Memory B cell (primary cell): ENCODE data around the gene UNC119.
A peak's percentile ranks its signal among the peaks of the same experiment; 100 is the strongest.

Source experiments
- ATAC-seq: fragments of 150-1000 bp; cut with Tn5 transposase; 2 replicates; pipeline ENCODE4 v1.10.0; 2021; ENCODE audit warnings: low read depth, mild to moderate bottlenecking, moderate library complexity
- DNase-seq, 2 donors: peaks; one replicate each; pipeline ENCODE4 v3.0.0; 2022; ENCODE audit warnings: low spot score in 2 of 2
- H3K27ac Mint-ChIP-seq: one replicate; pipeline ENCODE4 v1.8.0; 2022; ENCODE audit warnings: mild to moderate bottlenecking, moderate library complexity, mixed read lengths
- H3K27me3 Mint-ChIP-seq: one replicate; pipeline ENCODE4 v1.8.0; 2022; ENCODE audit warnings: mixed read lengths
- H3K36me3 Mint-ChIP-seq: one replicate; pipeline ENCODE4 v1.8.0; 2022; ENCODE audit warnings: mild to moderate bottlenecking, mixed read lengths
- H3K4me1 Mint-ChIP-seq: one replicate; pipeline ENCODE4 v1.8.0; 2022; ENCODE audit warnings: mixed read lengths
- H3K4me3 Mint-ChIP-seq: one replicate; pipeline ENCODE4 v1.8.0; 2022; ENCODE audit warnings: mild to moderate bottlenecking, moderate library complexity, mixed read lengths
- H3K9me3 Mint-ChIP-seq: one replicate; pipeline ENCODE4 v1.8.0; 2022; ENCODE audit warnings: mixed read lengths

The UNC119 gene

GRCh38 chr17:28511858-28512461, 40.5 kb downstream of the UNC119 start:
- DNase-seq (no peak), ATAC-seq (no peak)
- H3K9me3 Mint-ChIP-seq, result no peaks in the 10 kb centered on the region
- no peaks in the 10 kb centered on the region for H3K4me1 Mint-ChIP-seq
- H3K27me3 Mint-ChIP-seq, result peaks cover 19% of the 10 kb centered on the region
- no peak overlapping the region for H3K27ac Mint-ChIP-seq
- no peaks in the 10 kb centered on the region for H3K36me3 Mint-ChIP-seq
- H3K4me3 Mint-ChIP-seq, result no peak overlapping the region

DNA sequence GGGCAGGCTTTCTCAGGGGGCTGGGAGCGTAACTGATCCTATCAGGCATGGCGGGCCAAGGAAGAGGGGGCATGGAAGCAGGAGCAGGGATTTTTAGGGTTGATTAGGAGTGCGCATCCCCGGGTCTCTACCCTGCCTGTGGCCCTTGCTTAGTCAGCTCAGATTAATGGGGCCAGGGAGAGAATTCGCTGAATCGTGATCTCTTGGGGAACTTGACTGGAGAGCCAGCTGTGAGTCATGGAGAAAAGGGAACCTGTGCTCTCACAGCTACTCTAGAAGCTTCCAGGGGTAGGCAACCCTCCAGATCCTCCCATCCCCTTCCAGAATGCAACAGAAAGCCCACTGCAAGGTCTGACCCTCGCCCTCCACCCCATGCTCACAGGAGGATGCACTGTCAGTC, 42.6 kb downstream of the UNC119 start:
- no peak for ATAC-seq
- no peak for DNase-seq
- Mint-ChIP-seq H3K36me3 (no peaks in the 10 kb centered on the region), H3K27ac (no peak overlapping the region), H3K4me1 (no peaks in the 10 kb centered on the region), H3K27me3 (peaks cover 28% of the 10 kb centered on the region), H3K4me3 (no peak overlapping the region), H3K9me3 (no peaks in the 10 kb centered on the region)

DNA sequence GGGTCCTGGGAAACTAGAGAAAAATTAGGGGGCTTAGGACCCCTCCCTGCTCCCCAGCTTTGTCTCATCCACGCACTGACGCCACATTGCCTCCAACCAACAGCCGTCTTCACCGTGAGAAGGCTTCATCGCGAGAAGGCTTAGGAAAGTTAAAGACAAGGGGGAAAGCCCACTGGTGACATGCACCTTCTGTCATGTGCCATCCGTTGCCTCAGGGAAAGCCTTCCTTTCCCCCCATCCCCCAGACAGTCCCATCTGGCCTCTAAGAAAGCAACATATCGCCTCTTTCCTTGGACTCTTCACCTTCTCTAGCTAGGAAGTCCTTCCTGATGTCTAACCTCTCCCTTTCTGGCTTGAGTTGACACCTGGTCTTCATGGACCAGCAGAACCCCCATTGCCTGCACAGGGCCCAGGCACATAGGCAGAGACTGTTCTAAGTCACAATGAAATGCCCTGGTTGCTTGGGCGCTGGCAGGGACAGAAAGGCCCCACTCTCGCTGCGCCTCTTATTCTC, 44.2 kb downstream of the UNC119 start:
- Mint-ChIP-seq H3K27ac (no peak overlapping the region), H3K4me3 (no peak overlapping the region), H3K4me1 (no peaks in the 10 kb centered on the region), H3K9me3 (no peaks in the 10 kb centered on the region), H3K27me3 (peaks cover 28% of the 10 kb centered on the region), H3K36me3 (no peaks in the 10 kb centered on the region)
- ATAC-seq (no peak), DNase-seq (no peak)

DNA sequence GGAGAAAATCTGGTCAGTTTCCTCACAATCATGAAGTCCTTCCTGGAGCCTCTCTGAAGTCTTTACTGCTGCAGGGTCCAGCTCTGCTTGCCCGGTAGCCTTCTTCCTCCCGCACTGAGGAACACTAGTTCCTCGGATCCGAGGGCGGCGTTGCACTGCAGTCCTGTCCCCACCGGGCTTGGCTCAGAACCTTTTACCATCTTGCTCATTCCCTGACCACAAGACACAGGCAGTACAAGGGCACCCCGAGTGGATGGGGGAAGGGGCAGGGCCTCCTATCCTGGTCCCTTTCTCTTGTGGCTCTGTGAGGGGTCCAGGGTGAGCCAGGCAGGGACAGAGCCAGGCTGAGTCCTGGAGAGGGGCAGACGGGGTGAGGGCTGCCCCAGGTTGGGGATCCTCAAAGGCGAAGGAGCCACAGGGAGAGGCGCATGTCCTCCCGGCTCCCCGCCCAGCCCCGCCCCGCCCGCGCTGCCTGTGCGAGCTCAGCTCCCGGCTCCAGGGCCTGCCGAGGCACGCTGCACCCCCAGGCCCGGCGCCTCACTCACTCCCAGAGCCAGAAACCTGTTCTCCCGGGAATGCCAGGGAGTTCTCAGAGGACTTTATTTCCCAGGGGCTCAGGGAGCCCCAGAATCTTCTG, 44.7 kb downstream of the UNC119 start:
- Mint-ChIP-seq H3K36me3 (no peaks in the 10 kb centered on the region), H3K27ac (no peak overlapping the region), H3K9me3 (no peaks in the 10 kb centered on the region), H3K27me3 (peaks cover 28% of the 10 kb centered on the region), H3K4me1 (no peaks in the 10 kb centered on the region), H3K4me3 (no peak overlapping the region)
- DNase-seq, result no peak
- no peak for ATAC-seq

DNA sequence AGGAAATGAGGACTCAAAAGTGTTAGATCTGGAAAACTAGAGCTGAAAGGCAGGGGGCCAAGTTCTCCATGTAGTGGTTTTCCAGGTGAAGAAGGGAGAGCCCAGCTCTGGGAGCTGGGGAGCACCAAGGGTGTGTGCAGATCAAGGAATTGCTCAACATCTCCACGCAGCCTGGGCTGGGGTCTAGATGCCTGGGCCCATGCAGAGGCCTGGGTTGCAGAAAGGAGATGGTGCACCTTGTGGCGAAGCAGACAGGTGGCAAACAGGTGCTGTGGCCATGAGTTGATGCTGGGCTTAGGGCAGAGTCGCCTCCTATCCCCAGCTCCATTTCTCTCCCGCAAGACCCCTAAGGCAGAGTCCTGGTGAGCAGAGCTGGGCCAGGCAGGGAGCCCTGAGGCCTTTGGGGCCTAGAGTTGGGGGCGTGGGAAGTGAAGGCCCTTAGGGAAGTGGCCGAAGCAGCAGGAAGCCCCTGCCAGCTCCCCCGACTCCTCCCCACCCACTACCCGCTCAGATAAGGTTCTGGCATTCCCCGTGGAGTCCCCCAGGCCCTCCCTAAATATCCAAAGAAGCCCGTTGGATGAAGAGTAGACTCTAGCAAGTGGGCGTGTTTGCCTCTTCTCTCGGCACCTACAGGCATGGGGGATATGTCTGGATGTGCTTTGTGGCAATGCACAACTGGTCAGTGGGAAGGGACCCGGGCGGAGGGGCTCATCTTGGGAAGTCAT, 45.5 kb downstream of the UNC119 start:
- H3K9me3 Mint-ChIP-seq, result no peaks in the 10 kb centered on the region
- ATAC-seq (no peak), DNase-seq (no peak)
- no peak overlapping the region for H3K27ac Mint-ChIP-seq
- no peaks in the 10 kb centered on the region for H3K36me3 Mint-ChIP-seq
- H3K4me3 Mint-ChIP-seq, result no peak overlapping the region
- H3K27me3 Mint-ChIP-seq, result peaks cover 26% of the 10 kb centered on the region
- H3K4me1 Mint-ChIP-seq, result no peaks in the 10 kb centered on the region

- H3K9me3 Mint-ChIP-seq, result no peaks in the 10 kb centered on the region
- no peak within 1 kb of the TSS for H3K27ac Mint-ChIP-seq
- no peaks in the 10 kb centered on the region for H3K36me3 Mint-ChIP-seq
- ATAC-seq (no peak), DNase-seq (no peak)
- peaks cover 26% of the 10 kb centered on the region for H3K27me3 Mint-ChIP-seq
- H3K4me1 Mint-ChIP-seq, result peaks cover 4% of the 10 kb centered on the region
- no peak within 1 kb of the TSS for H3K4me3 Mint-ChIP-seq
These were observed 46.3 kb downstream of the UNC119 start, which contains the start of gene FOXN1 for GRCh38 chr17:28505986-28506665. Gene FOXN1, plus strand, starts transcription at chr17:28506348. Its CDS starts 17,622 bp downstream, at chr17:28523970.

- Mint-ChIP-seq H3K4me1 (peaks cover 13% of the 10 kb centered on the region), H3K27me3 (peaks cover 11% of the 10 kb centered on the region), H3K27ac (no peak overlapping the region), H3K36me3 (no peaks in the 10 kb centered on the region), H3K9me3 (no peaks in the 10 kb centered on the region), H3K4me3 (no peak overlapping the region)
- DNase-seq, result no peak
- no peak for ATAC-seq
These were observed 49.0 kb downstream of the UNC119 start for GRCh38 chr17:28503420-28503819.

- DNase-seq, result no peak
- H3K9me3 Mint-ChIP-seq, result no peaks in the 10 kb centered on the region
- ATAC-seq, result no peak
- peaks cover 9% of the 10 kb centered on the region for H3K27me3 Mint-ChIP-seq
- H3K36me3 Mint-ChIP-seq, result no peaks in the 10 kb centered on the region
- H3K4me3 Mint-ChIP-seq, result no peak overlapping the region
- H3K27ac Mint-ChIP-seq, result peak overlapping the region; percentile 73
- H3K4me1 Mint-ChIP-seq, result peaks cover 13% of the 10 kb centered on the region
These were observed 50.8 kb downstream of the UNC119 start for GRCh38 chr17:28501421-28502284.

DNA sequence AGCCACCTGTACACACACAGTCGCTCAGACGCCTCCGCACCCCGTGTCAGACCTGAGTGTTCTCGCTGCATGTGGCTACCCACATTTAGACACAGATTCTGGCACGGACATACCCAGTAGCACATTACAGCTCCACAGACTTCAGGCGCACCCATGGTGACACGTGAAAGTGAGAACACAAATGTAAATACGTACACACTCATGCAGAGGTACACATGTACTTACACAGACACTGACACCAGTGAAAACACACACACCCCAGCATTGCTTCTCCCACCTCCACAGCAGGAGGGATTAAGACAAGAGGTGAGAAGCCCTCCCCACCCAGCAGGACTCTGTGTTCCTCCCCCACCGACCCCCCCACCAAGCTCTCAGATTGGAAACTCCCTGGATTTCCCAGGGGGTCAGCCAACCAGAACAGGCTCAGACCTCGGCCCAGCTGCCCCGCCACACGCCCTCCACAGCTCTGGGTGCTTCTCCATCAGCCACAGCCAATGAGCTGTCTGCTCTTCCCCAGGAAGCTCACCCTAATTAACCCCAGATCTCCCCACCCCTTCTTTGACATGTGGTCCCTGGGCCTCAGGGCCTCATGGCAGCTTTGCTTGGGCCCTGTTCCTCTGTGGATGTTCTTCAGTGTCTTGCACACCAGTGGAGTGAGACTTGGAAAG, 51.6 kb downstream of the UNC119 start:
- Mint-ChIP-seq H3K27ac (peak overlapping the region; percentile 73), H3K27me3 (peaks cover 7% of the 10 kb centered on the region), H3K4me1 (peaks cover 13% of the 10 kb centered on the region), H3K4me3 (no peak overlapping the region), H3K9me3 (no peaks in the 10 kb centered on the region), H3K36me3 (no peaks in the 10 kb centered on the region)
- DNase-seq, result peak in 1 of 2 donors; percentile 22
- ATAC-seq, result peak; percentile 87

GRCh38 chr17:28499684-28500357, 52.6 kb downstream of the UNC119 start:
- Mint-ChIP-seq H3K27me3 (peaks cover under 1% of the 10 kb centered on the region), H3K4me1 (peaks cover 13% of the 10 kb centered on the region), H3K9me3 (no peaks in the 10 kb centered on the region), H3K36me3 (no peaks in the 10 kb centered on the region), H3K27ac (peak overlapping the region; percentile 73), H3K4me3 (no peak overlapping the region)
- ATAC-seq (no peak), DNase-seq (no peak)

DNA sequence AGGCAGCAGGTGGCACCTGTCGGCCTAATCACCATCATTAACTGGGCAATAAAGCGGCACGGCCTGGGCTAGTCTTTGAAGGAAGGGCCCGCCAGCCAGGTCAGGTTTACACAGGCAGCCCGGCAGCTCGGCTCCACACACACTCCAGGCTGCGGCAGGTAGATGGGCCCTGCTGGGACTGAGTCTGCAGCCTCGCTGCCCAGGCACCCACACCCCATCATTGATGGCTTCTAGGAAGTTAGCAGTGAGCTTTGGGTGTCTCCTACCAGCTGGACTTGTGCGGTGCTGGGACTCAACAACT, 53.1 kb downstream of the UNC119 start:
- DNase-seq, result no peak
- Mint-ChIP-seq H3K27ac (no peak overlapping the region), H3K4me1 (peaks cover 13% of the 10 kb centered on the region), H3K36me3 (no peaks in the 10 kb centered on the region), H3K4me3 (no peak overlapping the region), H3K9me3 (no peaks in the 10 kb centered on the region), H3K27me3 (no peaks in the 10 kb centered on the region)
- ATAC-seq, result no peak

- Mint-ChIP-seq H3K36me3 (no peaks in the 10 kb centered on the region), H3K9me3 (no peaks in the 10 kb centered on the region), H3K4me1 (peaks cover 13% of the 10 kb centered on the region), H3K27ac (no peak overlapping the region), H3K4me3 (no peak overlapping the region), H3K27me3 (no peaks in the 10 kb centered on the region)
- no peak for ATAC-seq
- DNase-seq, result no peak
These were observed 53.6 kb downstream of the UNC119 start for GRCh38 chr17:28498652-28499363.
